Prostate gland (tissue), 2 donors: ENCODE data around the gene AKTIP. TPM values are rescaled to one million over a fixed set of nuclear protein-coding genes. Genes with fewer than 3 reads are reported as not detected.

Experiments
- DNase-seq: peaks from one replicate; pipeline ENCODE4 v3.0.0-alpha.2; 2019; ENCODE audit warnings: low spot score
- H3K27ac ChIP-seq, 2 donors: fragments of 200-600 bp; sonication (generic); 2 replicates each; pipeline ENCODE4 v1.5.1; 2017 to 2019
- H3K27me3 ChIP-seq: fragments of 200-600 bp; sonication (generic); replicated peaks from 2 replicates; pipeline ENCODE4 v1.5.1; 2019; ENCODE audit not compliant: insufficient read depth
- H3K36me3 ChIP-seq, 2 donors: fragments of 200-600 bp; sonication (generic); 1 replicate in 1 of 2; 2 replicates in 1 of 2; pipeline versions ENCODE4 v1.5.1 to v1.8.1; 2017 to 2019
- H3K4me1 ChIP-seq: fragments of 200-600 bp; sonication (generic); replicated peaks from 2 replicates; pipeline ENCODE4 v1.5.1; 2019
- H3K4me3 ChIP-seq, 2 donors: fragments of 200-600 bp; sonication (generic); 2 replicates each; pipeline ENCODE4 v1.5.1; 2017 to 2019
- H3K9me3 ChIP-seq: fragments of 200-600 bp; sonication (generic); 2 replicates; pipeline ENCODE4 v1.5.1; 2017
- CTCF ChIP-seq, 4 experiments: fragments of 200-600 bp in 2 of 4; fragments of 450-650 bp in 2 of 4; sonication (generic) in 2 of 4; IDR thresholded peaks; 1 replicate in 3 of 4; 2 replicates in 1 of 4; pipeline ENCODE4 v1.5.1; 2016 to 2019; ENCODE audit warnings: antibody characterized with exemption in 4 of 4, mild to moderate bottlenecking in 2 of 4, moderate library complexity in 2 of 4
- POLR2A ChIP-seq: fragments of 450-650 bp; IDR thresholded peaks from one replicate; pipeline ENCODE4 v1.6.1; 2016; ENCODE audit warnings: antibody characterized with exemption, mild to moderate bottlenecking
- POLR2AphosphoS5 ChIP-seq: sonication (generic); formaldehyde crosslinking; IDR thresholded peaks from one replicate; pipeline ENCODE4 v1.6.1; 2017; ENCODE audit warnings: antibody characterized with exemption
- WGBS: methylation state at CpG from one replicate; pipeline ENCODE4 v1.1.5; 2018; 5-methylcytosine and 5-hydroxymethylcytosine counted together
- intact Hi-C: fragments of 100-400 bp; cut with DNase I; formaldehyde crosslinking; loops from one replicate; pipeline ENCODE4 v1.14.2; 2022
- total RNA-seq, 2 donors: library from RNA; depleted of rRNA; stranded (reverse); fragments of >200 nt; gene quantifications; one replicate each; pipeline ENCODE4 v1.1.0, GENCODE V29; 2016

The AKTIP gene
- total RNA-seq, 2 donors from 2014 or later, result 43.5 to 56.2 TPM

- DNase-seq, result peak; percentile 33
These were observed 1.1 kb upstream of the AKTIP start for GRCh38 chr16:53503991-53504663.

GRCh38 chr16:53503270-53503923, 388 bp upstream of the AKTIP start:
- peak overlapping the region; percentile 96 to 98 for H3K27ac ChIP-seq
- no peaks in the 10 kb centered on the region for H3K36me3 ChIP-seq
- peak overlapping the region; percentile 84 to 89 for H3K4me3 ChIP-seq
- under 1% methylated on average over 33 of the region's 46 CpGs for WGBS
- peak; percentile 96 for TF ChIP-seq POLR2A
- peak in 2 of 4 experiments; percentile 4 to 17 for TF ChIP-seq CTCF (IDR thresholded peaks at IDR 0.05)
- peak; percentile 98 for TF ChIP-seq POLR2AphosphoS5
- H3K27me3 ChIP-seq, result no peaks in the 10 kb centered on the region
- peaks cover 14% of the 10 kb centered on the region for H3K4me1 ChIP-seq
- no peaks in the 10 kb centered on the region for H3K9me3 ChIP-seq
- DNase-seq, result peak; percentile 100
- intact Hi-C loops, result loop anchor here (5.0 kb wide), 2 partner anchors 66 to 371 kb away; no protein-coding TSS in a partner anchor

More at GRCh38 chr16:53503991-53504663, 1.1 kb upstream of the AKTIP start:
- peak overlapping the region; percentile 47 to 56 for H3K4me3 ChIP-seq
- no peaks in the 10 kb centered on the region for H3K36me3 ChIP-seq
- peaks cover 14% of the 10 kb centered on the region for H3K4me1 ChIP-seq
- intact Hi-C loops, result loop anchor here (5.0 kb wide), 2 partner anchors 67 to 372 kb away; no protein-coding TSS in a partner anchor
- no peaks in the 10 kb centered on the region for H3K9me3 ChIP-seq
- no peaks in the 10 kb centered on the region for H3K27me3 ChIP-seq
- H3K27ac ChIP-seq, result peak overlapping the region; percentile 96 to 98
- TF ChIP-seq POLR2A (no peak), CTCF (IDR thresholded peaks at IDR 0.05) (no peak), POLR2AphosphoS5 (no peak)
- WGBS, result 10% methylated on average over 15 of the region's 15 CpGs

GRCh38 chr16:53501216-53501859, 1.7 kb downstream of the AKTIP start:
- peak overlapping the region in 1 of 2 donors; percentile 96 for H3K27ac ChIP-seq
- H3K4me3 ChIP-seq, result peak overlapping the region in 1 of 2 donors; percentile 89
- intact Hi-C loops, result loop anchor here (5.0 kb wide), 2 partner anchors 64 to 369 kb away; no protein-coding TSS in a partner anchor
- H3K4me1 ChIP-seq, result peaks cover 14% of the 10 kb centered on the region
- H3K27me3 ChIP-seq, result no peaks in the 10 kb centered on the region
- no peak for DNase-seq
- no peaks in the 10 kb centered on the region for H3K9me3 ChIP-seq
- no peak for TF ChIP-seq POLR2AphosphoS5
- TF ChIP-seq CTCF (IDR thresholded peaks at IDR 0.05), result no peak
- TF ChIP-seq POLR2A, result no peak
- 42% methylated on average over 9 of the region's 9 CpGs for WGBS
- H3K36me3 ChIP-seq, result peaks cover 4 to 5% of the 10 kb centered on the region in 2 donors

- DNase-seq, result no peak
- H3K9me3 ChIP-seq, result no peaks in the 10 kb centered on the region
- H3K4me3 ChIP-seq, result no peak overlapping the region
- WGBS, result 88% methylated on average over 4 of the region's 4 CpGs
- intact Hi-C loops, result no loop called here
- H3K27ac ChIP-seq, result no peak overlapping the region
- H3K27me3 ChIP-seq, result no peaks in the 10 kb centered on the region
- peaks cover 14% of the 10 kb centered on the region for H3K4me1 ChIP-seq
- H3K36me3 ChIP-seq, result peaks cover 4 to 15% of the 10 kb centered on the region in 2 donors
- no peak for TF ChIP-seq POLR2A
- no peak for TF ChIP-seq POLR2AphosphoS5
- no peak for TF ChIP-seq CTCF (IDR thresholded peaks at IDR 0.05)
These were observed 4.0 kb downstream of the AKTIP start for GRCh38 chr16:53498984-53499383.
